Mononuclear cell (primary cell): ENCODE data around the gene SH3RF3. TPM values are rescaled to one million over a fixed set of nuclear protein-coding genes. Genes with fewer than 3 reads are reported as not detected.

Source experiments
- H3K27me3 ChIP-seq: 2 replicates; pipeline ENCODE4 v1.6.0; 2011; ENCODE audit warnings: low read length, control low read depth; ENCODE audit not compliant: insufficient read depth
- H3K4me1 ChIP-seq: 2 replicates; pipeline ENCODE4 v1.5.1; 2011; ENCODE audit warnings: mild to moderate bottlenecking, low read length, control low read depth; ENCODE audit not compliant: insufficient read depth
- H3K4me3 ChIP-seq: 2 replicates; pipeline ENCODE4 v1.5.1; 2011; ENCODE audit warnings: mild to moderate bottlenecking, low read length, moderate library complexity
- H3K9me3 ChIP-seq: 2 replicates; pipeline ENCODE4 v1.5.1; 2011; ENCODE audit warnings: low read depth, mild to moderate bottlenecking, control low read depth, low read length
- total RNA-seq: library from RNA; depleted of rRNA; stranded (reverse); fragments of >200 nt; gene quantifications from one replicate; pipeline ENCODE4 v1.2.3, GENCODE V29; 2012

The SH3RF3 gene
- total RNA-seq, 1 donor, result 2.2 TPM

- Histone ChIP-seq H3K9me3 (no peaks in the 10 kb centered on the region), H3K4me1 (no peaks in the 10 kb centered on the region), H3K4me3 (no peak overlapping the region), H3K27me3 (no peaks in the 10 kb centered on the region)
Observed at GRCh38 chr2:109452318-109453305, 323.6 kb downstream of the SH3RF3 start.

- Histone ChIP-seq H3K4me1 (no peaks in the 10 kb centered on the region), H3K4me3 (no peak overlapping the region), H3K9me3 (no peaks in the 10 kb centered on the region), H3K27me3 (no peaks in the 10 kb centered on the region)
Observed at GRCh38 chr2:109453371-109453995, 324.5 kb downstream of the SH3RF3 start.

GRCh38 chr2:109454304-109454703, 325.3 kb downstream of the SH3RF3 start:
- Histone ChIP-seq H3K9me3 (no peaks in the 10 kb centered on the region), H3K4me1 (no peaks in the 10 kb centered on the region), H3K27me3 (no peaks in the 10 kb centered on the region), H3K4me3 (no peak overlapping the region)

GRCh38 chr2:109454765-109455394, 325.9 kb downstream of the SH3RF3 start:
- H3K27me3 ChIP-seq, result no peaks in the 10 kb centered on the region
- no peak overlapping the region for H3K4me3 ChIP-seq
- H3K9me3 ChIP-seq, result no peaks in the 10 kb centered on the region
- H3K4me1 ChIP-seq, result no peaks in the 10 kb centered on the region

- no peaks in the 10 kb centered on the region for H3K9me3 ChIP-seq
- H3K27me3 ChIP-seq, result no peaks in the 10 kb centered on the region
- H3K4me1 ChIP-seq, result no peaks in the 10 kb centered on the region
Observed at GRCh38 chr2:109455731-109456691, 327.0 kb downstream of the SH3RF3 start.

GRCh38 chr2:109456776-109457175, 327.8 kb downstream of the SH3RF3 start:
- Histone ChIP-seq H3K4me1 (no peaks in the 10 kb centered on the region), H3K9me3 (no peaks in the 10 kb centered on the region), H3K27me3 (no peaks in the 10 kb centered on the region), H3K4me3 (no peak overlapping the region)

More at GRCh38 chr2:109455731-109456691, 327.0 kb downstream of the SH3RF3 start:
- no peak overlapping the region for H3K4me3 ChIP-seq

GRCh38 chr2:109457366-109457765, 328.4 kb downstream of the SH3RF3 start:
- Histone ChIP-seq H3K4me1 (no peaks in the 10 kb centered on the region), H3K9me3 (no peaks in the 10 kb centered on the region), H3K4me3 (no peak overlapping the region), H3K27me3 (no peaks in the 10 kb centered on the region)

GRCh38 chr2:109457794-109458193, 328.8 kb downstream of the SH3RF3 start:
- Histone ChIP-seq H3K9me3 (no peaks in the 10 kb centered on the region), H3K4me1 (no peaks in the 10 kb centered on the region), H3K4me3 (no peak overlapping the region), H3K27me3 (no peaks in the 10 kb centered on the region)

- Histone ChIP-seq H3K4me1 (no peaks in the 10 kb centered on the region), H3K4me3 (no peak overlapping the region), H3K27me3 (no peaks in the 10 kb centered on the region), H3K9me3 (no peaks in the 10 kb centered on the region)
Observed at GRCh38 chr2:109458512-109458911, 329.5 kb downstream of the SH3RF3 start.

GRCh38 chr2:109459485-109459884, 330.5 kb downstream of the SH3RF3 start:
- no peaks in the 10 kb centered on the region for H3K9me3 ChIP-seq
- H3K4me1 ChIP-seq, result no peaks in the 10 kb centered on the region
- no peaks in the 10 kb centered on the region for H3K27me3 ChIP-seq
- no peak overlapping the region for H3K4me3 ChIP-seq

- Histone ChIP-seq H3K4me1 (no peaks in the 10 kb centered on the region), H3K4me3 (no peak overlapping the region), H3K27me3 (no peaks in the 10 kb centered on the region), H3K9me3 (no peaks in the 10 kb centered on the region)
Observed at GRCh38 chr2:109460553-109461324, 331.7 kb downstream of the SH3RF3 start.

GRCh38 chr2:109463236-109463635, 334.2 kb downstream of the SH3RF3 start:
- Histone ChIP-seq H3K27me3 (no peaks in the 10 kb centered on the region), H3K4me1 (no peaks in the 10 kb centered on the region), H3K9me3 (no peaks in the 10 kb centered on the region), H3K4me3 (no peak overlapping the region)

- no peak overlapping the region for H3K4me3 ChIP-seq
- no peaks in the 10 kb centered on the region for H3K4me1 ChIP-seq
- H3K9me3 ChIP-seq, result no peaks in the 10 kb centered on the region
- H3K27me3 ChIP-seq, result no peaks in the 10 kb centered on the region
Observed at GRCh38 chr2:109463891-109464290, 334.9 kb downstream of the SH3RF3 start.
